ENCODE results near the gene PDZD8. TPM values are rescaled to one million over a fixed set of nuclear protein-coding genes. Genes with fewer than 3 reads are reported as not detected.
A peak's percentile ranks its signal among the peaks of the same experiment; 100 is the strongest.

PDZD8 gene
- total RNA-seq, 2 donors from 2014 or later: 22.2 to 28.5 TPM

GRCh38 chr10:117355072-117355471, 20.2 kb downstream of the PDZD8 start:
- intact Hi-C loops (cut with DNase I): no loop called here
- DNase-seq (no peak), ATAC-seq (no peak)

- intact Hi-C loops (cut with DNase I): no loop called here
- ATAC-seq (no peak), DNase-seq (no peak)
These were observed 21.6 kb downstream of the PDZD8 start for GRCh38 chr10:117353684-117354083.

GRCh38 chr10:117352724-117353123, 22.5 kb downstream of the PDZD8 start:
- no peak for ATAC-seq
- DNase-seq: no peak
- intact Hi-C loops (cut with DNase I): no loop called here

- ATAC-seq: no peak
- intact Hi-C loops (cut with DNase I): no loop called here
These were observed 23.2 kb downstream of the PDZD8 start for GRCh38 chr10:117351996-117352395.

GRCh38 chr10:117351558-117351957, 23.7 kb downstream of the PDZD8 start:
- ATAC-seq (no peak), DNase-seq (no peak)
- intact Hi-C loops (cut with DNase I): no loop called here

More at GRCh38 chr10:117351996-117352395, 23.2 kb downstream of the PDZD8 start:
- no peak for DNase-seq

GRCh38 chr10:117350909-117351308, 24.3 kb downstream of the PDZD8 start:
- ATAC-seq: no peak
- no peak for DNase-seq
- intact Hi-C loops (cut with DNase I): no loop called here

GRCh38 chr10:117348236-117348635, 27.0 kb downstream of the PDZD8 start:
- intact Hi-C loops (cut with DNase I): no loop called here
- no peak for DNase-seq
- no peak for ATAC-seq

- intact Hi-C loops (cut with DNase I): no loop called here
- no peak for DNase-seq
- ATAC-seq: no peak
These were observed 28.7 kb downstream of the PDZD8 start for GRCh38 chr10:117346574-117346973.

- ATAC-seq: no peak
- intact Hi-C loops (cut with DNase I): no loop called here
- DNase-seq: no peak
These were observed 30.1 kb downstream of the PDZD8 start for GRCh38 chr10:117345143-117345542.

- intact Hi-C loops (cut with DNase I): no loop called here
- peak in 1 of 2 donors; percentile 51 for ATAC-seq
- DNase-seq: no peak
These were observed 32.6 kb downstream of the PDZD8 start for GRCh38 chr10:117342641-117343040.

GRCh38 chr10:117341061-117341460, 34.2 kb downstream of the PDZD8 start:
- no peak for ATAC-seq
- intact Hi-C loops (cut with DNase I): no loop called here
- no peak for DNase-seq

GRCh38 chr10:117339979-117340378, 35.3 kb downstream of the PDZD8 start:
- intact Hi-C loops (cut with DNase I): no loop called here
- no peak for ATAC-seq
- DNase-seq: no peak

GRCh38 chr10:117339578-117339977, 35.7 kb downstream of the PDZD8 start:
- intact Hi-C loops (cut with DNase I): no loop called here
- ATAC-seq: peak in 1 of 2 donors; percentile 91
- no peak for DNase-seq

- intact Hi-C loops (cut with DNase I): no loop called here
- DNase-seq: no peak
- ATAC-seq: no peak
These were observed 40.3 kb downstream of the PDZD8 start for GRCh38 chr10:117334926-117335325.

- intact Hi-C loops (cut with DNase I): no loop called here
- no peak for DNase-seq
- no peak for ATAC-seq
These were observed 41.2 kb downstream of the PDZD8 start for GRCh38 chr10:117334066-117334465.

GRCh38 chr10:117327262-117327661, 48.0 kb downstream of the PDZD8 start:
- no peak for ATAC-seq
- DNase-seq: no peak
- intact Hi-C loops (cut with DNase I): loop anchor here in 1 of 2 donors (10.0 kb wide), 1 partner anchor 112 kb away; no protein-coding TSS in a partner anchor

- intact Hi-C loops (cut with DNase I): loop anchor here (5.0 to 10.0 kb wide), 2 partner anchors 107 to 110 kb away; no protein-coding TSS in a partner anchor
These were observed 50.9 kb downstream of the PDZD8 start for GRCh38 chr10:117324367-117324766.

GRCh38 chr10:117322260-117322659, 53.0 kb downstream of the PDZD8 start:
- ATAC-seq (no peak), DNase-seq (no peak)
- intact Hi-C loops (cut with DNase I): loop anchor here (5.0 to 10.0 kb wide), 2 partner anchors 105 to 107 kb away; no protein-coding TSS in a partner anchor

More at GRCh38 chr10:117324367-117324766, 50.9 kb downstream of the PDZD8 start:
- ATAC-seq (no peak), DNase-seq (no peak)

GRCh38 chr10:117320050-117320665, 55.1 kb downstream of the PDZD8 start:
- DNase-seq (no peak), ATAC-seq (no peak)
- intact Hi-C loops (cut with DNase I): loop anchor here (5.0 to 10.0 kb wide), 2 partner anchors 103 to 105 kb away; no protein-coding TSS in a partner anchor

- ATAC-seq (no peak), DNase-seq (no peak)
- intact Hi-C loops (cut with DNase I): no loop called here
These were observed 56.3 kb downstream of the PDZD8 start for GRCh38 chr10:117318909-117319308.

- ATAC-seq (no peak), DNase-seq (no peak)
- intact Hi-C loops (cut with DNase I): no loop called here
These were observed 58.5 kb downstream of the PDZD8 start for GRCh38 chr10:117316701-117317100.
